Iris pigment epithelial cell (primary cell): ENCODE results near the gene KCNMA1.
A peak's percentile ranks its signal among the peaks of the same experiment; 100 is the strongest.

ENCODE experiments used
- DNase-seq: peaks from one replicate; pipeline ENCODE4 v3.0.0-alpha.2; 2011; ENCODE audit warnings: low read depth

KCNMA1 gene

GRCh38 chr10:77152256-77152655 is 485.4 kb downstream of the KCNMA1 start:
- DNase-seq = no peak

GRCh38 chr10:77151408-77151807 is 486.2 kb downstream of the KCNMA1 start:
- DNase-seq = no peak

GRCh38 chr10:77149706-77150105 is 487.9 kb downstream of the KCNMA1 start:
- no peak for DNase-seq

GRCh38 chr10:77149001-77149400 is 488.6 kb downstream of the KCNMA1 start:
- no peak for DNase-seq

- no peak for DNase-seq
Observed at GRCh38 chr10:77147871-77148270, 489.7 kb downstream of the KCNMA1 start.

- no peak for DNase-seq
Observed at GRCh38 chr10:77146712-77147336, 490.8 kb downstream of the KCNMA1 start.

GRCh38 chr10:77144656-77145055 is 493.0 kb downstream of the KCNMA1 start:
- no peak for DNase-seq

GRCh38 chr10:77139252-77140160 is 498.1 kb downstream of the KCNMA1 start:
- no peak for DNase-seq

- no peak for DNase-seq
Observed at GRCh38 chr10:77138541-77138940, 499.1 kb downstream of the KCNMA1 start.

- no peak for DNase-seq
Observed at GRCh38 chr10:77135555-77135954, 502.1 kb downstream of the KCNMA1 start.

GRCh38 chr10:77131214-77131613 is 506.4 kb downstream of the KCNMA1 start:
- peak; percentile 24 for DNase-seq

GRCh38 chr10:77127243-77127642 is 510.4 kb downstream of the KCNMA1 start:
- DNase-seq = no peak

- DNase-seq = no peak
Observed at GRCh38 chr10:77125231-77125630, 512.4 kb downstream of the KCNMA1 start.

- DNase-seq = no peak
Observed at GRCh38 chr10:77123330-77123729, 514.3 kb downstream of the KCNMA1 start.

GRCh38 chr10:77121829-77122228 is 515.8 kb downstream of the KCNMA1 start:
- no peak for DNase-seq

GRCh38 chr10:77120666-77121376 is 516.8 kb downstream of the KCNMA1 start:
- no peak for DNase-seq

GRCh38 chr10:77120012-77120411 is 517.6 kb downstream of the KCNMA1 start:
- DNase-seq = no peak

GRCh38 chr10:77118603-77119282 is 518.9 kb downstream of the KCNMA1 start:
- no peak for DNase-seq

- DNase-seq = no peak
Observed at GRCh38 chr10:77117501-77117900, 520.1 kb downstream of the KCNMA1 start.

- DNase-seq = no peak
Observed at GRCh38 chr10:77116904-77117303, 520.7 kb downstream of the KCNMA1 start.

- DNase-seq = no peak
Observed at GRCh38 chr10:77114181-77114821, 523.3 kb downstream of the KCNMA1 start.
